WTC11 (cell line): ENCODE results near the gene ELOVL5. TPM values are rescaled to one million over a fixed set of nuclear protein-coding genes. Genes with fewer than 3 reads are reported as not detected.

Experiments
- ATAC-seq: fragments of 200-7000 bp; cut with Tn5 transposase; 2 replicates; pipeline ENCODE4 v1.10.0; 2021; ENCODE audit warnings: mild to moderate bottlenecking, moderate library complexity
- CTCF ChIA-PET: fragments of 300-600 bp; sonication (Branson Sonifier 250); formaldehyde crosslinking; loops from one replicate; lab custom pipeline; 2021; ENCODE audit warnings: antibody characterized with exemption; lab: Charles Lee
- POLR2A ChIA-PET: fragments of 350-600 bp; sonication (Branson Sonifier 250); formaldehyde crosslinking; loops from one replicate; lab custom pipeline; 2021; ENCODE audit warnings: antibody characterized with exemption; lab: Charles Lee
- DNase-seq: peaks from one replicate; pipeline ENCODE4 v3.0.0; 2021; ENCODE audit warnings: low spot score
- H3K27ac Mint-ChIP-seq: 2 replicates; pipeline ENCODE4 v1.8.0; 2021; ENCODE audit warnings: mixed read lengths
- H3K27me3 Mint-ChIP-seq: 2 replicates; pipeline ENCODE4 v1.8.0; 2021; ENCODE audit warnings: low read depth, mild to moderate bottlenecking, moderate library complexity, mixed read lengths
- H3K36me3 Mint-ChIP-seq: 2 replicates; pipeline ENCODE4 v1.8.0; 2021; ENCODE audit warnings: mixed read lengths
- H3K4me1 Mint-ChIP-seq: 2 replicates; pipeline ENCODE4 v1.8.0; 2022; ENCODE audit warnings: mixed read lengths
- H3K4me3 Mint-ChIP-seq: 2 replicates; pipeline ENCODE4 v1.8.0; 2021; ENCODE audit warnings: mild to moderate bottlenecking, moderate library complexity, mixed read lengths
- H3K9me3 Mint-ChIP-seq: 2 replicates; pipeline ENCODE4 v1.8.0; 2021; ENCODE audit warnings: mixed read lengths
- ARID4B ChIP-seq: sonication (generic); formaldehyde crosslinking; IDR thresholded peaks from 2 replicates; pipeline ENCODE4 v1.8.0; 2023; ENCODE audit warnings: missing genetic modification reagents, mild to moderate bottlenecking, borderline replicate concordance
- CREB1 ChIP-seq: sonication (generic); formaldehyde crosslinking; IDR thresholded peaks from 2 replicates; pipeline ENCODE4 v1.8.0; 2023; ENCODE audit warnings: mild to moderate bottlenecking, missing genetic modification reagents
- CTCF ChIP-seq: fragments of 200-600 bp; IDR thresholded peaks from 2 replicates; pipeline ENCODE4 v1.8.0; 2022; ENCODE audit warnings: antibody characterized with exemption
- ESRRA ChIP-seq: sonication (generic); formaldehyde crosslinking; IDR thresholded peaks from 2 replicates; pipeline ENCODE4 v1.8.1; 2022; ENCODE audit warnings: mild to moderate bottlenecking, missing genetic modification reagents, borderline replicate concordance
- ETV6 ChIP-seq: sonication (generic); formaldehyde crosslinking; IDR thresholded peaks from 2 replicates; pipeline ENCODE4 v1.8.1; 2022; ENCODE audit warnings: mild to moderate bottlenecking, missing genetic modification reagents
- FOXK1 ChIP-seq: sonication (generic); formaldehyde crosslinking; IDR thresholded peaks from 2 replicates; pipeline ENCODE4 v1.8.0; 2022; ENCODE audit warnings: mild to moderate bottlenecking, moderate library complexity, missing genetic modification reagents
- FOXP4 ChIP-seq: sonication (generic); formaldehyde crosslinking; IDR thresholded peaks from 2 replicates; pipeline ENCODE4 v1.8.0; 2022; ENCODE audit warnings: mild to moderate bottlenecking, missing genetic modification reagents
- GABPB1 ChIP-seq: sonication (generic); formaldehyde crosslinking; IDR thresholded peaks from 2 replicates; pipeline ENCODE4 v1.8.1; 2023; ENCODE audit warnings: mild to moderate bottlenecking, missing genetic modification reagents
- GRHL2 ChIP-seq: fragments of 250-450 bp; sonication (Bioruptor Pico); IDR thresholded peaks from 2 replicates; pipeline ENCODE4 v1.8.0; 2022; ENCODE audit warnings: mild to moderate bottlenecking, moderate library complexity; ENCODE audit not compliant: insufficient replicate concordance, severe bottlenecking
- IRF2 ChIP-seq: sonication (generic); formaldehyde crosslinking; IDR thresholded peaks from 2 replicates; pipeline ENCODE4 v1.8.0; 2022; ENCODE audit warnings: low read depth, missing genetic modification reagents, borderline replicate concordance
- OVOL2 ChIP-seq: fragments of 250-450 bp; sonication (Bioruptor Pico); IDR thresholded peaks from 2 replicates; pipeline ENCODE4 v1.9.0; 2021; ENCODE audit warnings: mild to moderate bottlenecking, borderline replicate concordance
- ZNF121 ChIP-seq: sonication (generic); formaldehyde crosslinking; IDR thresholded peaks from 2 replicates; pipeline ENCODE4 v1.8.0; 2023; ENCODE audit warnings: missing genetic modification reagents
- ZNF416 ChIP-seq: fragments of 250-450 bp; sonication (Bioruptor Pico); IDR thresholded peaks from 2 replicates; pipeline ENCODE4 v1.9.0; 2021; ENCODE audit warnings: mild to moderate bottlenecking, inconsistent platforms
- ZNF425 ChIP-seq: fragments of 250-450 bp; sonication (Bioruptor Pico); conservative IDR thresholded peaks from 2 replicates; pipeline ENCODE4 v1.9.0; 2021; ENCODE audit warnings: mild to moderate bottlenecking
- total RNA-seq: library from RNA; stranded (reverse); gene quantifications from 3 replicates; pipeline ENCODE4 v1.2.3, GENCODE V29; 2021
- TF ChIP-seq, protein P1 (sequence below): sonication (generic); formaldehyde crosslinking; IDR thresholded peaks from 2 replicates; pipeline ENCODE4 v1.8.0; 2022; ENCODE audit warnings: mild to moderate bottlenecking, missing genetic modification reagents
- TF ChIP-seq, protein P2 (sequence below): sonication (generic); formaldehyde crosslinking; IDR thresholded peaks from 2 replicates; pipeline ENCODE4 v1.8.1; 2023; ENCODE audit warnings: mild to moderate bottlenecking, missing genetic modification reagents, borderline replicate concordance
- TF ChIP-seq, protein P3 (sequence below): sonication (generic); formaldehyde crosslinking; conservative IDR thresholded peaks from 2 replicates; pipeline ENCODE4 v1.8.1; 2023; ENCODE audit warnings: mild to moderate bottlenecking, low read depth, missing genetic modification reagents, moderate library complexity

Gene ELOVL5
- total RNA-seq, 1 experiment from 2014 or later = 122 TPM

DNA sequence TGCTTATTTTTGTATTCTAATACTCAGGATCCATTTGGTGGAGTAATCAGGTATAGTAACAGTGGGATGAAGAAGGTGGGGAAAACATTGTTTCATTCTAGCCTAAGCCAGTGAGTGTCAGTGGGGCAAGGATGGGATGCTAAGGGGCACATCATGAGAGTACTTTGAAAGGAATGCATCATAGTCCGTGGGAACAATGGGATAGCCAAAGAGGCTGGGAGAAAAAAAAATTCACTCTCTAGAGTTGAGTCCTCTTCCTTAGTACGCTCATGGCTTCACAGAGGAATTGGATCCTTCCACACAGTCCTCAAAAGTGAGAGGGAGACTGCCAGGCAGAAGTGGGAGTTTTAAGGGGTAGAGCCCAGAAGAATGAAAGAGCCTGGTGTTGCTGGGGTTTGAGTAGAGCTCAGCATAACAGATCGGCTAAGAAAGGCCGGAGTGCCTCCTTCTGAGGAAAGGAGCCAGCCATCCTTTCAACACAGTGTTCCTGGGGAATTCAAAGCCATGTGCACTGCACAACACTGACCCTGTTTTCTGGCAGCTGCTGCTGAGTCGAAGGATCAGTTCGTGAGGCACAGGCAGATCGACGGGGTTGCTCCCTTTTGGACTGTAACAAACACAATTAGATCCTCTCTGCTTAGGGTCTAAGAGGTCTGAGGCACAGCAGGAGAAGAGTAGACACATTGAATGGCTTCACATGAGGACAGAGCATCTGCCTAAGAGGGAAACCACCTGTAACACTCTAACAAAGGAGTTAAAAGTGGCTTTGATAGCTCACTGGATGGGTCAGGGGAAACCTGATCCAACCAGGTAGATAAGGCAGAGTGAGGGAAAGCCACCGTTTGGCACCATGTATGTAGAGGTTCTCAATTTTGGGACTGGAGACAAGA is 61.2 kb downstream of the ELOVL5 start (continued):
- TF ChIP-seq CTCF = no peak
- no peak for TF ChIP-seq ZNF425 (CRISPR knock-in tag)
- TF ChIP-seq CREB1 = no peak
- TF ChIP-seq ZNF416 (CRISPR knock-in tag) = no peak
- TF ChIP-seq IRF2 (CRISPR knock-in tag) = no peak
- TF ChIP-seq GRHL2 = no peak
- no peak for TF ChIP-seq GABPB1 (CRISPR knock-in tag)
- no peak for TF ChIP-seq ETV6 (CRISPR knock-in tag)
- no peak for TF ChIP-seq OVOL2 (CRISPR knock-in tag)

DNA sequence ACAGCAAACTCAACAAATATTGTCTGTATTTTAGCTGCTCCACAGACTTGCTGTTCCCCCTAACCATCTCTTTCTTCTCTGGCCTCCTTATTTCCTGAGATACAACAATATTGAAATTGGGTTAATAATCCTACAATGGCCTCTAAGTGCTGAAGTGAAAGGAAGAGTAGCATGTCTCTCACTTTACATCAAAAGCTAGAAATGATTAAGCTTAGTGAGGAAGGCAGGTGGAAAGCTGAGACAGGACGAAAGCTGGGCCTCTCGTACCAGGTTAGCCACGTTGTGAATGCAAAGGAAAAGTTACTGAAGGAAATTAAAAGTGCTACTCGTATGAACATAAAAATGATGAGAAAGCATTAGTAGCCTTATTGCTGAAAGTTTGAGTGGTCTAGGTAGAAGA is 63.8 kb downstream of the ELOVL5 start:
- ChIA-PET POLR2A (no interaction called here), CTCF (interaction anchor here (0.5 kb wide), 1 partner anchor 860 kb away, joined by 3 read pairs; no protein-coding TSS in a partner anchor)
- Mint-ChIP-seq H3K9me3 (no peaks in the 10 kb centered on the region), H3K4me1 (peaks cover 35% of the 10 kb centered on the region), H3K36me3 (peaks cover 10% of the 10 kb centered on the region), H3K27ac (no peak overlapping the region), H3K4me3 (no peak overlapping the region), H3K27me3 (no peaks in the 10 kb centered on the region)
- ATAC-seq (no peak), DNase-seq (no peak)
- TF ChIP-seq ESRRA (CRISPR knock-in tag) (no peak), FOXK1 (CRISPR knock-in tag) (no peak), ZNF121 (CRISPR knock-in tag) (no peak), ARID4B (CRISPR knock-in tag) (no peak), FOXP4 (no peak)
- TF ChIP-seq, protein P1, sequence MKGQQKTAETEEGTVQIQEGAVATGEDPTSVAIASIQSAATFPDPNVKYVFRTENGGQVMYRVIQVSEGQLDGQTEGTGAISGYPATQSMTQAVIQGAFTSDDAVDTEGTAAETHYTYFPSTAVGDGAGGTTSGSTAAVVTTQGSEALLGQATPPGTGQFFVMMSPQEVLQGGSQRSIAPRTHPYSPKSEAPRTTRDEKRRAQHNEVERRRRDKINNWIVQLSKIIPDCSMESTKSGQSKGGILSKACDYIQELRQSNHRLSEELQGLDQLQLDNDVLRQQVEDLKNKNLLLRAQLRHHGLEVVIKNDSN (CRISPR knock-in tag) = no peak
- TF ChIP-seq, protein P2, sequence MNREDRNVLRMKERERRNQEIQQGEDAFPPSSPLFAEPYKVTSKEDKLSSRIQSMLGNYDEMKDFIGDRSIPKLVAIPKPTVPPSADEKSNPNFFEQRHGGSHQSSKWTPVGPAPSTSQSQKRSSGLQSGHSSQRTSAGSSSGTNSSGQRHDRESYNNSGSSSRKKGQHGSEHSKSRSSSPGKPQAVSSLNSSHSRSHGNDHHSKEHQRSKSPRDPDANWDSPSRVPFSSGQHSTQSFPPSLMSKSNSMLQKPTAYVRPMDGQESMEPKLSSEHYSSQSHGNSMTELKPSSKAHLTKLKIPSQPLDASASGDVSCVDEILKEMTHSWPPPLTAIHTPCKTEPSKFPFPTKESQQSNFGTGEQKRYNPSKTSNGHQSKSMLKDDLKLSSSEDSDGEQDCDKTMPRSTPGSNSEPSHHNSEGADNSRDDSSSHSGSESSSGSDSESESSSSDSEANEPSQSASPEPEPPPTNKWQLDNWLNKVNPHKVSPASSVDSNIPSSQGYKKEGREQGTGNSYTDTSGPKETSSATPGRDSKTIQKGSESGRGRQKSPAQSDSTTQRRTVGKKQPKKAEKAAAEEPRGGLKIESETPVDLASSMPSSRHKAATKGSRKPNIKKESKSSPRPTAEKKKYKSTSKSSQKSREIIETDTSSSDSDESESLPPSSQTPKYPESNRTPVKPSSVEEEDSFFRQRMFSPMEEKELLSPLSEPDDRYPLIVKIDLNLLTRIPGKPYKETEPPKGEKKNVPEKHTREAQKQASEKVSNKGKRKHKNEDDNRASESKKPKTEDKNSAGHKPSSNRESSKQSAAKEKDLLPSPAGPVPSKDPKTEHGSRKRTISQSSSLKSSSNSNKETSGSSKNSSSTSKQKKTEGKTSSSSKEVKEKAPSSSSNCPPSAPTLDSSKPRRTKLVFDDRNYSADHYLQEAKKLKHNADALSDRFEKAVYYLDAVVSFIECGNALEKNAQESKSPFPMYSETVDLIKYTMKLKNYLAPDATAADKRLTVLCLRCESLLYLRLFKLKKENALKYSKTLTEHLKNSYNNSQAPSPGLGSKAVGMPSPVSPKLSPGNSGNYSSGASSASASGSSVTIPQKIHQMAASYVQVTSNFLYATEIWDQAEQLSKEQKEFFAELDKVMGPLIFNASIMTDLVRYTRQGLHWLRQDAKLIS (CRISPR knock-in tag) = no peak
- TF ChIP-seq, protein P3, sequence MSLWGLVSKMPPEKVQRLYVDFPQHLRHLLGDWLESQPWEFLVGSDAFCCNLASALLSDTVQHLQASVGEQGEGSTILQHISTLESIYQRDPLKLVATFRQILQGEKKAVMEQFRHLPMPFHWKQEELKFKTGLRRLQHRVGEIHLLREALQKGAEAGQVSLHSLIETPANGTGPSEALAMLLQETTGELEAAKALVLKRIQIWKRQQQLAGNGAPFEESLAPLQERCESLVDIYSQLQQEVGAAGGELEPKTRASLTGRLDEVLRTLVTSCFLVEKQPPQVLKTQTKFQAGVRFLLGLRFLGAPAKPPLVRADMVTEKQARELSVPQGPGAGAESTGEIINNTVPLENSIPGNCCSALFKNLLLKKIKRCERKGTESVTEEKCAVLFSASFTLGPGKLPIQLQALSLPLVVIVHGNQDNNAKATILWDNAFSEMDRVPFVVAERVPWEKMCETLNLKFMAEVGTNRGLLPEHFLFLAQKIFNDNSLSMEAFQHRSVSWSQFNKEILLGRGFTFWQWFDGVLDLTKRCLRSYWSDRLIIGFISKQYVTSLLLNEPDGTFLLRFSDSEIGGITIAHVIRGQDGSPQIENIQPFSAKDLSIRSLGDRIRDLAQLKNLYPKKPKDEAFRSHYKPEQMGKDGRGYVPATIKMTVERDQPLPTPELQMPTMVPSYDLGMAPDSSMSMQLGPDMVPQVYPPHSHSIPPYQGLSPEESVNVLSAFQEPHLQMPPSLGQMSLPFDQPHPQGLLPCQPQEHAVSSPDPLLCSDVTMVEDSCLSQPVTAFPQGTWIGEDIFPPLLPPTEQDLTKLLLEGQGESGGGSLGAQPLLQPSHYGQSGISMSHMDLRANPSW (CRISPR knock-in tag) = no peak
